NT2/D1 (cell line): Measurements from ENCODE around the gene TNFRSF12A.

Experiments used
- SUZ12 ChIP-seq: IDR thresholded peaks from 2 replicates; pipeline ENCODE4 v1.6.1; 2011; ENCODE audit not compliant: insufficient read length, insufficient read depth; ENCODE audit errors: extremely low read depth
- YY1 ChIP-seq: IDR thresholded peaks from 2 replicates; pipeline ENCODE4 v1.6.1; 2011; ENCODE audit not compliant: insufficient read length, insufficient read depth

DNA sequence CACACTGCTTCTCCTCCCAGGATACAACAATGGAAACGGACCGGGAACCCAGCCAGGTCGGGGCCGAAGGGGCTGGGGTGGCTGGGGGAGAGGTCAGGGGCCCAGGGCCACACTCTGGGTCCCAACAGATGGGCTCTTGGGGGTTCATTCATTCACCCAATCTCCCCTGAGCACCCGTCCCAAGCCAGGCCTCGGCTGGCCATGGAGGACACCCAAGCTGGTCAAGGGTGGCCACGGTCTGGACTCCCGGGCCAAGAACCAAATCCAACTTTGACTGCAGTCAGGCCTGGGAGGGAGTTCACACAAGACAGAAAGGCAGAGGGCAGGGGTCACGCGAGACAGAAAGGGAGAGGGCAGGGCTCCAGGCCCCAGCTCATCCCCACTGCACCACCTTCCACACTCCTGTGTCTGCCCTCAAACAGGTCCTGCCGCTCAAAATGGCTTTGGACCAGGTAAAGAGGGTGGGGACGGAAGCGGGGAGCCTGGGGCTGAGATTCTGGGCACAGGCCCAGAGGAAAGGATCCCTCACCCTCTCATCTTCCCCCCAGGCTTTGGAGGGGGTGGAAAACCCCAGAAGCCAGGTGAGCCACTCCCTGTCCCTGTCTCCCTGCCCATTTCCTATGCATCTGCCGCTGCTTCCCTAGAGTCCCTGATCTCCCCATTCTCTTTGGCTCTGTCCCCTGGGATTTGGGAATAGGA, 27.6 kb upstream of the TNFRSF12A start:
- TF ChIP-seq SUZ12 (no peak), YY1 (no peak)
